H1 (cell line): ENCODE results near the gene TMEM165. TPM values are rescaled to one million over a fixed set of nuclear protein-coding genes. Genes with fewer than 3 reads are reported as not detected.

Experiments
- CTCF ChIA-PET: fragments of 300-600 bp; sonication (Branson Sonifier 250); formaldehyde crosslinking; loops from one replicate; lab custom pipeline; 2021; ENCODE audit not compliant: partially characterized antibody; lab: Charles Lee
- POLR2A ChIA-PET: fragments of 300-600 bp; sonication (Branson Sonifier 250); formaldehyde crosslinking; loops from one replicate; lab custom pipeline; 2021; ENCODE audit warnings: inconsistent platforms; ENCODE audit not compliant: partially characterized antibody; lab: Charles Lee
- DNase-seq, 2 experiments: peaks; one replicate each; pipeline versions ENCODE4 v3.0.0 to v3.0.0-alpha.2; 2010 to 2022; ENCODE audit warnings: low spot score in 2 of 2, low read depth in 1 of 2, mixed read lengths in 1 of 2
- FAIRE-seq: peaks from 2 replicates; lab custom pipeline; 2011; peaks lifted over from hg19 to GRCh38; lab: Jason Lieb, UNC
- H2AFZ ChIP-seq: 2 replicates; pipeline ENCODE4 v1.8.1; 2012; ENCODE audit warnings: low read length, inconsistent platforms
- H2AK5ac ChIP-seq: 2 replicates; pipeline ENCODE4 v1.6.1; 2013; ENCODE audit warnings: low read depth, low read length
- H2BK120ac ChIP-seq: replicated peaks from 2 replicates; pipeline ENCODE3; 2013; ENCODE audit warnings: low read depth, low read length, inconsistent platforms
- H2BK12ac ChIP-seq: 2 replicates; pipeline ENCODE4 v1.6.1; 2013; ENCODE audit warnings: low read depth, low read length
- H2BK15ac ChIP-seq: 2 replicates; pipeline ENCODE4 v1.6.1; 2013; ENCODE audit warnings: low read length
- H2BK20ac ChIP-seq: 2 replicates; pipeline ENCODE4 v1.6.1; 2013; ENCODE audit warnings: low read length
- H2BK5ac ChIP-seq: 2 replicates; pipeline ENCODE4 v1.6.1; 2013; ENCODE audit warnings: low read depth, low read length
- H3K14ac ChIP-seq: 2 replicates; pipeline ENCODE4 v1.6.1; 2013; ENCODE audit warnings: inconsistent platforms; ENCODE audit not compliant: insufficient read length
- H3K18ac ChIP-seq: 2 replicates; pipeline ENCODE4 v1.6.1; 2013; ENCODE audit warnings: low read length; ENCODE audit errors: extremely low read depth
- H3K23ac ChIP-seq: 2 replicates; pipeline ENCODE4 v1.6.1; 2013; ENCODE audit warnings: inconsistent platforms; ENCODE audit not compliant: insufficient read length
- H3K23me2 ChIP-seq: 2 replicates; pipeline ENCODE4 v1.6.1; 2013; ENCODE audit warnings: low read depth, low read length
- H3K27ac ChIP-seq: 2 replicates; pipeline ENCODE4 v1.6.1; 2011; ENCODE audit warnings: low read depth, low read length, inconsistent platforms
- H3K27me3 ChIP-seq, 4 experiments: replicated peaks in 1 of 4; 1 replicate in 1 of 4; 2 replicates in 3 of 4; pipeline versions ENCODE4 v1.6.1 to v1.8.1; 2011 to 2013; ENCODE audit warnings: low read length in 3 of 4, mild to moderate bottlenecking in 3 of 4, inconsistent platforms in 2 of 4, mixed read lengths in 2 of 4, moderate library complexity in 1 of 4; ENCODE audit not compliant: control insufficient read depth in 3 of 4, insufficient read depth in 3 of 4; ENCODE audit errors: extremely low read depth in 1 of 4
- H3K36me3 ChIP-seq, 4 experiments: 2 replicates each; pipeline versions ENCODE4 v1.6.1 to v1.8.1; 2011 to 2013; ENCODE audit warnings: mild to moderate bottlenecking in 4 of 4, low read length in 3 of 4, moderate library complexity in 2 of 4, control low read depth in 1 of 4, inconsistent platforms in 1 of 4; ENCODE audit not compliant: insufficient read depth in 4 of 4, control insufficient read depth in 2 of 4
- H3K4ac ChIP-seq: replicated peaks from 2 replicates; pipeline ENCODE3; 2013; ENCODE audit warnings: low read length, low read depth, mixed read lengths, inconsistent platforms; ENCODE audit not compliant: insufficient read length
- H3K4me1 ChIP-seq, 4 experiments: replicated peaks in 1 of 4; 1 replicate in 1 of 4; 2 replicates in 3 of 4; pipeline versions ENCODE4 v1.6.1 to v1.8.1; 2011 to 2013; ENCODE audit warnings: low read length in 3 of 4, inconsistent platforms in 2 of 4, mixed read lengths in 1 of 4; ENCODE audit not compliant: insufficient read depth in 4 of 4, control insufficient read depth in 3 of 4
- H3K4me2 ChIP-seq, 2 experiments: 2 replicates each; pipeline versions ENCODE4 v1.6.1 to v1.8.1; 2011 to 2013; ENCODE audit warnings: low read depth in 2 of 2, low read length in 2 of 2, control low read depth in 1 of 2, inconsistent platforms in 1 of 2, mild to moderate bottlenecking in 1 of 2; ENCODE audit not compliant: insufficient read depth in 1 of 2
- H3K4me3 ChIP-seq, 4 experiments: fragments of 200-600, 300-600 bp in 1 of 4; sonication (generic), shearing (Covaris generic), sonication (Bioruptor Twin) in 1 of 4; 2 replicates each; pipeline versions ENCODE4 v1.5.1 to v1.8.1; 2011 to 2016; ENCODE audit warnings: low read length in 4 of 4, low read depth in 3 of 4, control low read depth in 2 of 4, inconsistent platforms in 2 of 4, mild to moderate bottlenecking in 2 of 4, mixed read lengths in 1 of 4, moderate library complexity in 1 of 4; ENCODE audit not compliant: insufficient read depth in 2 of 4; ENCODE audit errors: extremely low read depth in 1 of 4
- H3K56ac ChIP-seq: replicated peaks from 2 replicates; pipeline ENCODE3; 2013; ENCODE audit warnings: low read depth, mild to moderate bottlenecking, mixed read lengths, low read length, inconsistent platforms; ENCODE audit not compliant: insufficient read length
- H3K79me1 ChIP-seq: 2 replicates; pipeline ENCODE4 v1.6.1; 2013; ENCODE audit warnings: low read depth, low read length, control low read depth
- H3K79me2 ChIP-seq, 2 experiments: 2 replicates each; pipeline versions ENCODE4 v1.6.1 to v1.8.1; 2012 to 2013; ENCODE audit warnings: low read length in 2 of 2, mild to moderate bottlenecking in 2 of 2, inconsistent platforms in 1 of 2; ENCODE audit not compliant: insufficient read depth in 2 of 2, control insufficient read depth in 1 of 2
- H3K9ac ChIP-seq, 4 experiments: replicated peaks in 1 of 4; 1 replicate in 1 of 4; 2 replicates in 3 of 4; pipeline versions ENCODE4 v1.6.1 to v1.8.1; 2011 to 2013; ENCODE audit warnings: low read depth in 3 of 4, low read length in 3 of 4, control low read depth in 2 of 4, mild to moderate bottlenecking in 2 of 4, moderate library complexity in 2 of 4, inconsistent platforms in 1 of 4; ENCODE audit errors: extremely low read depth in 1 of 4
- H3K9me3 ChIP-seq, 2 experiments: 2 replicates each; pipeline versions ENCODE4 v1.6.1 to v1.8.1; 2012 to 2013; ENCODE audit warnings: mild to moderate bottlenecking in 2 of 2, moderate library complexity in 2 of 2, control low read depth in 1 of 2, inconsistent platforms in 1 of 2, low read depth in 1 of 2, low read length in 1 of 2, mixed read lengths in 1 of 2; ENCODE audit not compliant: insufficient read depth in 2 of 2
- H4K20me1 ChIP-seq, 2 experiments: replicated peaks in 1 of 2; 2 replicates each; pipeline versions ENCODE3 to v1.8.1; 2011 to 2013; ENCODE audit warnings: inconsistent platforms in 2 of 2, low read length in 2 of 2, mild to moderate bottlenecking in 1 of 2; ENCODE audit not compliant: insufficient read depth in 2 of 2, control insufficient read depth in 1 of 2
- H4K5ac ChIP-seq: 2 replicates; pipeline ENCODE4 v1.6.1; 2013; ENCODE audit warnings: low read length, low read depth, mixed read lengths, inconsistent platforms; ENCODE audit not compliant: insufficient read length
- H4K8ac ChIP-seq: 2 replicates; pipeline ENCODE4 v1.8.0; 2013; ENCODE audit warnings: mild to moderate bottlenecking, moderate library complexity, low read length, inconsistent platforms; ENCODE audit not compliant: insufficient read depth; ENCODE audit errors: extremely low read depth
- H4K91ac ChIP-seq: replicated peaks from 2 replicates; pipeline ENCODE3; 2013; ENCODE audit warnings: low read length, mixed read lengths, inconsistent platforms; ENCODE audit not compliant: insufficient read length
- CHD2 ChIP-seq: IDR thresholded peaks from 2 replicates; pipeline ENCODE4 v1.6.1; 2012; ENCODE audit warnings: low read length, improper control_type of control experiment
- CTCF ChIP-seq, 3 experiments: IDR thresholded peaks; 1 replicate in 2 of 3; 2 replicates in 1 of 3; pipeline versions ENCODE4 v1.5.1 to v1.6.1; 2011; ENCODE audit warnings: low read length in 3 of 3, mild to moderate bottlenecking in 3 of 3, inconsistent platforms in 2 of 3, low read depth in 1 of 3, moderate library complexity in 1 of 3; ENCODE audit not compliant: insufficient read depth in 1 of 3; ENCODE audit errors: control extremely low read depth in 1 of 3
- GABPA ChIP-seq: IDR thresholded peaks from 2 replicates; pipeline ENCODE4 v1.6.1; 2011; ENCODE audit warnings: mild to moderate bottlenecking, low read length, moderate library complexity, borderline replicate concordance; ENCODE audit not compliant: insufficient read depth
- GTF2F1 ChIP-seq: IDR thresholded peaks from 2 replicates; pipeline ENCODE4 v1.6.1; 2012; ENCODE audit warnings: low read depth, low read length, improper control_type of control experiment, borderline replicate concordance
- PHF8 ChIP-seq: fragments of 200-600 bp; sonication (generic); conservative IDR thresholded peaks from 2 replicates; pipeline ENCODE4 v1.7.1; 2012; ENCODE audit warnings: low read depth, mild to moderate bottlenecking, inconsistent platforms, low read length, moderate library complexity
- POU5F1 ChIP-seq: IDR thresholded peaks from 2 replicates; pipeline ENCODE4 v1.6.1; 2011; ENCODE audit warnings: low read depth, mild to moderate bottlenecking, low read length, moderate library complexity
- SAP30 ChIP-seq: fragments of 300-600 bp; sonication (generic); IDR thresholded peaks from 2 replicates; pipeline ENCODE4 v1.7.1; 2012; ENCODE audit warnings: low read length, moderate library complexity, mild to moderate bottlenecking, inconsistent platforms; ENCODE audit not compliant: insufficient read depth, insufficient replicate concordance
- TAF1 ChIP-seq: IDR thresholded peaks from 2 replicates; pipeline ENCODE4 v1.6.1; 2011; ENCODE audit warnings: mild to moderate bottlenecking, low read depth, low read length
- TCF12 ChIP-seq: IDR thresholded peaks from 2 replicates; pipeline ENCODE4 v1.6.1; 2011; ENCODE audit warnings: low read depth, mild to moderate bottlenecking, low read length
- WGBS, 2 experiments: shearing (Covaris generic) in 1 of 2; methylation state at CpG; one replicate each; pipeline versions ENCODE4 v1.1.6 to v1.1.7; 2013 to 2015; ENCODE audit warnings: low lambda C conversion rate in 2 of 2, mixed read lengths in 2 of 2, inconsistent platforms in 1 of 2, low coverage in 1 of 2, missing lambda C conversion rate in 1 of 2; ENCODE audit not compliant: insufficient replicate concordance in 2 of 2, insufficient coverage in 1 of 2, insufficient read length in 1 of 2; ENCODE audit errors: extremely low coverage in 1 of 2, missing lambda C conversion rate in 1 of 2; 5-methylcytosine and 5-hydroxymethylcytosine counted together
- polyA plus RNA-seq, 7 experiments: library from polyadenylated mRNA; depleted of rRNA in 3 of 7; stranded (reverse) in 5 of 7; unstranded in 2 of 7; fragments of >200 nt in 5 of 7; fragments of 200-250 nt in 2 of 7; gene quantifications; 1 replicate in 5 of 7; 2 replicates in 1 of 7; 4 replicates in 1 of 7; pipeline versions ENCODE4 v1.2.1 to v1.2.3, GENCODE V29; 2011 to 2013; ENCODE audit warnings: missing spikeins in 2 of 7, mixed read lengths in 2 of 7
- total RNA-seq: library from RNA; stranded (reverse); fragmentation: NEBNext Ultra II Directional; extraction: Animal tissue kit (Norgen Biotek cat#: 25700); gene quantifications from 2 replicates; pipeline ENCODE4 v1.2.1, GENCODE V29; 2021
- TF ChIP-seq, protein P1 (sequence below): IDR thresholded peaks from 2 replicates; pipeline ENCODE4 v1.6.1; 2012; ENCODE audit warnings: inconsistent platforms

The TMEM165 gene
- total and polyA plus RNA-seq, 2 of the 8 experiments (the other 6 are each of a cell fraction or from before 2014, with no cell fraction given): 85.5 to 125 TPM

- peak overlapping the region; percentile 32 for H4K5ac ChIP-seq
- H3K4me3 ChIP-seq: no peak overlapping the region
- H3K9me3 ChIP-seq: no peaks in the 10 kb centered on the region
- H3K4me2 ChIP-seq: 0 out of 4 replicates have a peak overlapping the region, but pooled peaks of 1 of the 2 experiments have one; percentile 24
- peak overlapping the region; percentile 17 for H4K91ac ChIP-seq
- H2BK15ac ChIP-seq: no peak overlapping the region
- WGBS, 2 experiments: 94% methylated on average over 7 of the region's 7 CpGs; no CpG with 5 or more reads in 1 of the 2 experiments
- no peak overlapping the region for H3K14ac ChIP-seq
- peaks cover 0 to 2% (median 0%) of the 10 kb centered on the region in 4 experiments; a peak in 1 of 8 replicates for H3K36me3 ChIP-seq
- no peak overlapping the region for H3K56ac ChIP-seq
- peak overlapping the region; percentile 80; the same call in 1 of the 2 replicates for H2BK20ac ChIP-seq
- ChIA-PET POLR2A (interaction anchor here (1.1 to 2.1 kb wide), 4 partner anchors 12 to 53 kb away, joined by 3 to 15 read pairs (median 5); partner anchors contain the start of gene TMEM165), CTCF (interaction anchor here (1.3 to 3.0 kb wide), 4 partner anchors 10 to 20 kb away, joined by 4 to 15 read pairs (median 6); partner anchors contain the start of gene SRD5A3)
- H3K23me2 ChIP-seq: peaks cover 3% of the 10 kb centered on the region; the same call in 1 of the 2 replicates
- no peak overlapping the region for H3K9ac ChIP-seq
- H3K79me1 ChIP-seq: no peaks in the 10 kb centered on the region
- H2AK5ac ChIP-seq: no peak overlapping the region
- FAIRE-seq (no peak), DNase-seq (no peak)
- H4K20me1 ChIP-seq: no peaks in the 10 kb centered on the region
- H3K27ac ChIP-seq: 0 out of 2 replicates have a peak overlapping the region, but pooled peaks have one; percentile 40
- H2BK5ac ChIP-seq: peak overlapping the region; percentile 17; the same call in 1 of the 2 replicates
- peak overlapping the region; percentile 32; the same call in 1 of the 2 replicates for H2BK12ac ChIP-seq
- H2BK120ac ChIP-seq: peak overlapping the region; percentile 28
- H4K8ac ChIP-seq: no peak overlapping the region; the same call in 1 of the 2 replicates
- no peak overlapping the region for H2AFZ ChIP-seq
- H3K23ac ChIP-seq: no peak overlapping the region
- no peak overlapping the region for H3K4ac ChIP-seq
- H3K79me2 ChIP-seq: no peaks in the 10 kb centered on the region
- H3K27me3 ChIP-seq: no peaks in the 10 kb centered on the region
- H3K4me1 ChIP-seq: peaks cover 6 to 20% (median 11%) of the 10 kb centered on the region in 4 experiments; a peak in 6 of 7 replicates
- no peak overlapping the region for H3K18ac ChIP-seq
- no peak for TF ChIP-seq GTF2F1
- TF ChIP-seq SAP30: no peak
- no peak for TF ChIP-seq CTCF (IDR thresholded peaks at IDR 0.05; ENCODE audit: control extremely low read depth in 1 of 3, insufficient read depth in 1 of 3, low read depth in 1 of 3, low read length in 3 of 3)
- no peak for TF ChIP-seq POU5F1
- no peak for TF ChIP-seq PHF8
- TF ChIP-seq CHD2: no peak
- TF ChIP-seq, protein P1, sequence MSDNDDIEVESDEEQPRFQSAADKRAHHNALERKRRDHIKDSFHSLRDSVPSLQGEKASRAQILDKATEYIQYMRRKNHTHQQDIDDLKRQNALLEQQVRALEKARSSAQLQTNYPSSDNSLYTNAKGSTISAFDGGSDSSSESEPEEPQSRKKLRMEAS: no peak
- TF ChIP-seq TAF1: no peak
- TF ChIP-seq TCF12: no peak
- no peak for TF ChIP-seq GABPA
Measured at GRCh38 chr4:55365345-55365728, 30.4 kb upstream of the TMEM165 start.
